Dorsolateral prefrontal cortex (tissue), 118 donors: ENCODE measurements around the gene DUSP22. TPM values are rescaled to one million over a fixed set of nuclear protein-coding genes. Genes with fewer than 3 reads are reported as not detected.

Experiments used
- total RNA-seq, 120 experiments: library from RNA; stranded (reverse); gene quantifications; one replicate each; pipeline versions ENCODE4 v1.2.3 to v1.2.4, GENCODE V29; 2022

The DUSP22 gene
- total RNA-seq, 120 experiments from 2014 or later: 41.2 to 72.5 (median 53.5) TPM

Other genes with a start within 250 kb of the DUSP22 start
- 1 to 10 TPM in 12 of 120 experiments, under 1 TPM in 58, not detected in 50; 0.07 to 2.2 (median 0.44) TPM for gene IRF4, start 99.3 kb downstream of the DUSP22 start, total RNA-seq